ENCODE measurements around the gene KLRF1. TPM values are rescaled to one million over a fixed set of nuclear protein-coding genes. Genes with fewer than 3 reads are reported as not detected.

Gene KLRF1
- total RNA-seq, 1 experiment from 2014 or later: 1.1 TPM

DNA sequence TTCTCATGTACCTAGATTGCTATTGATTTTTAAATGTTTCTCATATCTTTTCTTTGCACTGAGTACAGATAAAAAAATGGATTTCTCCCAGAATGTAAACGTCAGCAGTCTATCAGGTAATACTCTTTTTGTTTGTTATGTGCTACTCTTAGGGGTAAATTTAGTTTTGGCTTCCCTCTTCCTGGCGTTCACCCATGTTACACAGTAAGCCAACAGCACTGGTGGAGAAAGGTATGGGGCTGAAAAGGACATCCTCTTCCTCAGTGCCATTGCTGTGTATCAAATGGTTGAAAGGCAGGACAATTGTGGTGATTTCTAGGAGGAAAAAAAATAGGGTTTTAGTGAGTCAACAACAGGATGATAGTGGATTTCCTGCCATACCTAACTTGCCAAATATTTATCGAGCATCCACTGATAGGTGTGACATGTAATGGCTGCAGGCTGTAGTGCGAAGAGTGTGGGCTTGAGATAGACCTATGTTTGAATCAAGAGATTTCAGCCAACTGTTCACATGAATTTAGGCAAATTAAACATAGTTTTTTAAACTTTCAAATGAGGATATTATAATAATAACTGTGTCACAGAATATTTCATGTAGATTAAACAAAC is 61.5 kb downstream of the KLRF1 start:
- H3K4me1 ChIP-seq (ENCODE audit: control insufficient read depth, insufficient read depth, low read length): no peaks in the 10 kb centered on the region
- H3K27me3 ChIP-seq (ENCODE audit: control insufficient read depth, insufficient read depth, low read length): no peaks in the 10 kb centered on the region
- no peaks in the 10 kb centered on the region for H3K36me3 ChIP-seq (ENCODE audit: control insufficient read depth, insufficient read depth, low read length)
- no peak overlapping the region for H3K4me3 ChIP-seq (ENCODE audit: low read depth in 2 of 2, low read length in 2 of 2)
- H3K27ac ChIP-seq (ENCODE audit: low read length): no peak overlapping the region
- ChIA-PET POLR2A (no interaction called here), CTCF (no interaction called here)
- BruUV-seq (replicated peaks): no TSS peak
- DNase-seq (ENCODE audit: low read depth, low spot score) (no peak), ATAC-seq (no peak)
- TF ChIP-seq TCF7L2 (IDR thresholded peaks at IDR 0.05; ENCODE audit: low read depth, low read length) (no peak), SIN3A (IDR thresholded peaks at IDR 0.05; ENCODE audit: borderline replicate concordance, insufficient read depth, low read depth, low read length) (no peak), POLR2AphosphoS5 (IDR thresholded peaks at IDR 0.05; ENCODE audit: low read depth, low read length) (no peak)
- TF ChIP-seq, protein P1, sequence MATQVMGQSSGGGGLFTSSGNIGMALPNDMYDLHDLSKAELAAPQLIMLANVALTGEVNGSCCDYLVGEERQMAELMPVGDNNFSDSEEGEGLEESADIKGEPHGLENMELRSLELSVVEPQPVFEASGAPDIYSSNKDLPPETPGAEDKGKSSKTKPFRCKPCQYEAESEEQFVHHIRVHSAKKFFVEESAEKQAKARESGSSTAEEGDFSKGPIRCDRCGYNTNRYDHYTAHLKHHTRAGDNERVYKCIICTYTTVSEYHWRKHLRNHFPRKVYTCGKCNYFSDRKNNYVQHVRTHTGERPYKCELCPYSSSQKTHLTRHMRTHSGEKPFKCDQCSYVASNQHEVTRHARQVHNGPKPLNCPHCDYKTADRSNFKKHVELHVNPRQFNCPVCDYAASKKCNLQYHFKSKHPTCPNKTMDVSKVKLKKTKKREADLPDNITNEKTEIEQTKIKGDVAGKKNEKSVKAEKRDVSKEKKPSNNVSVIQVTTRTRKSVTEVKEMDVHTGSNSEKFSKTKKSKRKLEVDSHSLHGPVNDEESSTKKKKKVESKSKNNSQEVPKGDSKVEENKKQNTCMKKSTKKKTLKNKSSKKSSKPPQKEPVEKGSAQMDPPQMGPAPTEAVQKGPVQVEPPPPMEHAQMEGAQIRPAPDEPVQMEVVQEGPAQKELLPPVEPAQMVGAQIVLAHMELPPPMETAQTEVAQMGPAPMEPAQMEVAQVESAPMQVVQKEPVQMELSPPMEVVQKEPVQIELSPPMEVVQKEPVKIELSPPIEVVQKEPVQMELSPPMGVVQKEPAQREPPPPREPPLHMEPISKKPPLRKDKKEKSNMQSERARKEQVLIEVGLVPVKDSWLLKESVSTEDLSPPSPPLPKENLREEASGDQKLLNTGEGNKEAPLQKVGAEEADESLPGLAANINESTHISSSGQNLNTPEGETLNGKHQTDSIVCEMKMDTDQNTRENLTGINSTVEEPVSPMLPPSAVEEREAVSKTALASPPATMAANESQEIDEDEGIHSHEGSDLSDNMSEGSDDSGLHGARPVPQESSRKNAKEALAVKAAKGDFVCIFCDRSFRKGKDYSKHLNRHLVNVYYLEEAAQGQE (IDR thresholded peaks at IDR 0.05; ENCODE audit: insufficient read depth in 1 of 2, low read depth in 2 of 2, low read length in 1 of 2): no peak
- TF ChIP-seq, protein P2, sequence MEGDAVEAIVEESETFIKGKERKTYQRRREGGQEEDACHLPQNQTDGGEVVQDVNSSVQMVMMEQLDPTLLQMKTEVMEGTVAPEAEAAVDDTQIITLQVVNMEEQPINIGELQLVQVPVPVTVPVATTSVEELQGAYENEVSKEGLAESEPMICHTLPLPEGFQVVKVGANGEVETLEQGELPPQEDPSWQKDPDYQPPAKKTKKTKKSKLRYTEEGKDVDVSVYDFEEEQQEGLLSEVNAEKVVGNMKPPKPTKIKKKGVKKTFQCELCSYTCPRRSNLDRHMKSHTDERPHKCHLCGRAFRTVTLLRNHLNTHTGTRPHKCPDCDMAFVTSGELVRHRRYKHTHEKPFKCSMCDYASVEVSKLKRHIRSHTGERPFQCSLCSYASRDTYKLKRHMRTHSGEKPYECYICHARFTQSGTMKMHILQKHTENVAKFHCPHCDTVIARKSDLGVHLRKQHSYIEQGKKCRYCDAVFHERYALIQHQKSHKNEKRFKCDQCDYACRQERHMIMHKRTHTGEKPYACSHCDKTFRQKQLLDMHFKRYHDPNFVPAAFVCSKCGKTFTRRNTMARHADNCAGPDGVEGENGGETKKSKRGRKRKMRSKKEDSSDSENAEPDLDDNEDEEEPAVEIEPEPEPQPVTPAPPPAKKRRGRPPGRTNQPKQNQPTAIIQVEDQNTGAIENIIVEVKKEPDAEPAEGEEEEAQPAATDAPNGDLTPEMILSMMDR (IDR thresholded peaks at IDR 0.05): no peak
- in situ Hi-C loops (cut with HindIII; ENCODE audit: low pct_unique_long_range_greater_than_20kb, low sequenced_read_pairs) (no loop called here), intact Hi-C loops (cut with micrococcal nuclease; ENCODE audit: unreplicated experiment) (no loop called here)
- no peaks in the 10 kb centered on the region for H3K9me3 ChIP-seq (ENCODE audit: control insufficient read depth, insufficient read depth, low read depth, low read length)

Other genes with a start within 250 kb of the KLRF1 start
- gene KLRB1, start 219.6 kb upstream of the KLRF1 start, total RNA-seq (2021; ENCODE audit: unreplicated experiment): not detected
- 2.3 TPM for gene CLEC2D, start 157.8 kb upstream of the KLRF1 start, total RNA-seq (2021; ENCODE audit: unreplicated experiment)
- not detected for gene CLECL1, start 94.4 kb upstream of the KLRF1 start, total RNA-seq (2021; ENCODE audit: unreplicated experiment)
- 0.98 TPM for gene CD69, start 66.6 kb upstream of the KLRF1 start, total RNA-seq (2021; ENCODE audit: unreplicated experiment)
- gene CLEC2B, start 41.9 kb downstream of the KLRF1 start, total RNA-seq (2021; ENCODE audit: unreplicated experiment): 2.4 TPM
- gene KLRF2, start 54.0 kb downstream of the KLRF1 start, total RNA-seq (2021; ENCODE audit: unreplicated experiment): not detected
- gene CLEC2A, start 104.9 kb downstream of the KLRF1 start, total RNA-seq (2021; ENCODE audit: unreplicated experiment): not detected
- gene CLEC12A, start 143.9 kb downstream of the KLRF1 start, total RNA-seq (2021; ENCODE audit: unreplicated experiment): not detected
- not detected for gene CLEC1B, start 171.6 kb downstream of the KLRF1 start, total RNA-seq (2021; ENCODE audit: unreplicated experiment)
- gene CLEC12B, start 183.1 kb downstream of the KLRF1 start, total RNA-seq (2021; ENCODE audit: unreplicated experiment): not detected
- not detected for gene CLEC9A, start 203.2 kb downstream of the KLRF1 start, total RNA-seq (2021; ENCODE audit: unreplicated experiment)